Measurements from ENCODE around the gene RANBP1.

The RANBP1 gene

DNA sequence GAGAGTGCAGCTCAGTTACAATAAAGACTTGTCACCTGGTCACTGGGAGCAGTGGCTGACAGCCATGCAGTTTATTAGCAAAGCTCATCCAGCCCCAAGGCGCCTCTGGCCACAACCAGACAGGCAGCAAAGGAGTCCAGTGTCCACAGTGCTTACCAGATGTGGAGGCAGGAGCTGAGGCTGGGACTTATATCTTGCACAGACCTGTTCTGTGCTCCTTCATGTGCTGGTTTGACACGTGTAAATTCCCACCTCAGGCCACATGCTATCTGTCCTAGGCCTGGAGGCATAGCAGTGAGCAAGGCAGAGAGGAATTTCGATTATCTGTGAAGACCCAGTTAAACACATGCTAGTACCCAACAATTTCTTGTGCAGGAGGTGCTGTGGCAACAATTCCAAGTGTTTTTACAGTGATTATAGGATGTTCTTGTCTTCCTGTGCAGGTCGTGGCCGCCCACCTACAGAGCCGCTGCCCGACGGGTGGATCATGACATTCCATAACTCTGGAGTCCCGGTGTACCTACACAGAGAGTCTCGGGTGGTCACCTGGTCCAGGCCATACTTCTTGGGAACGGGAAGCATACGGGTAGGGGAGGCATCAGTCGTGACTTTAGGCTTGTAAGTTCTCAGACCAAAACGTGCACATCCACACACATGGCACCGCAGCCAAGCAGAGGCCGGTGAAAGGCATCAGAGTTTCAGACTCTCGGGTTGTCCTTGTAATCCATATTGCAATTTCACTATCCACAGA, 26.5 kb upstream of the RANBP1 start:
- no peak for DNase-seq

DNA sequence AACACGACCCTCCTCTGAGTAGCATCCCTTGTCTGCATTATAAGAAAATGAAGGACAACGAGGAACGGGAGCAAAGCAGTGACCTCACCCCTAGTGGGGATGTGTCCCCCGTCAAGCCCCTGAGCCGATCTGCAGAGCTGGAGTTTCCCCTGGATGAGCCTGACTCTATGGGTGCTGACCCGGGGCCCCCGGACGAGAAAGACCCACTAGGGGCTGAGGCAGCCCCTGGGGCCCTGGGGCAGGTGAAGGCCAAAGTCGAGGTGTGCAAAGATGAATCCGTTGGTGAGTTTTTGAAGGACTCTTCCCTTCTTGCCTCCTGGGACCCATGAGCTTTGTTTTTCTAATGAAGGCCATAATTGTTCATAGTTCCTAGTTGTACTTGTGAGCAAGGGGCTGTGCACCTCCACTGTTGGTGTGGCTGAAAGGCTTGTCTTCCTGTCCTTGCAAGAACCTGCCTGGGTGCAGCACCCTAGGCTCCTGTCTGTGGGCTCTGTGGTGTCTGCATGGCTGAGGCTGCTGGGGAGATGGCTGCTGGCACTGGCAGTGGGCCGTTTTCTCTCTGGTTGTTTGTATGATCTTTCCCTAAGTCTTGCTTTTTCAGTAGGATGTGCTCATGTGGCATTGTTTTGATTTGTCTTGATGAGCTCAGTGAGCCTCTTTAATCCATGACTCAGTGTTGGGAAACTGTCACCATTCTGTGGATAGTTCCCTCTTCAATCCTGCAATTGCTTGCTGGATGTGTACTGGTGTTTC, 25.8 kb upstream of the RANBP1 start:
- no peak for DNase-seq

DNA sequence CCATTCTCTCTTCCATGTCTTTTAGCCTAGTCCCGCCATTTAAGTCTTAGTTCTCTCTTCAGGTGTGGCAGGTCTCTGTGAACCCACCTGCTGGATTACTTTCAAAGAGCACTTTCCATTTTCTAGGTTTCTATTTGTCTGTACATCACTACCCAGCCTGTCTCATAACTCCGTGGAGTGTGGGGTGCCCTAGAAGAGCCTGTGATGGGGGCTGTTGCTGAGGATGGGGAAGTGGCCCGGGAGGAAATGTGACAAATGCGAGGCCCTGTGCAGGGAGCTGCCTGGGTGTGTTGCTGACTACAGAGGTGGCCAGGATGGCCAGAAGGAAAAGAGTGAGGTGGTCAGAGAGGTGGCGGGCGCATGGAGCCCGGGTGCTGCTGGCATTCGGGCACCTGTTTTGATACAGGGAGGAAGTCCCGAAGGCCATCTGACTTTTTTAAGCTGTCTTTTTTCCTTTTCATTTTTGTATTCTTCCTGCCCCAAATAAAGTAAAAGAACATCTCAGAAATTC, 25.1 kb upstream of the RANBP1 start:
- DNase-seq: no peak

DNA sequence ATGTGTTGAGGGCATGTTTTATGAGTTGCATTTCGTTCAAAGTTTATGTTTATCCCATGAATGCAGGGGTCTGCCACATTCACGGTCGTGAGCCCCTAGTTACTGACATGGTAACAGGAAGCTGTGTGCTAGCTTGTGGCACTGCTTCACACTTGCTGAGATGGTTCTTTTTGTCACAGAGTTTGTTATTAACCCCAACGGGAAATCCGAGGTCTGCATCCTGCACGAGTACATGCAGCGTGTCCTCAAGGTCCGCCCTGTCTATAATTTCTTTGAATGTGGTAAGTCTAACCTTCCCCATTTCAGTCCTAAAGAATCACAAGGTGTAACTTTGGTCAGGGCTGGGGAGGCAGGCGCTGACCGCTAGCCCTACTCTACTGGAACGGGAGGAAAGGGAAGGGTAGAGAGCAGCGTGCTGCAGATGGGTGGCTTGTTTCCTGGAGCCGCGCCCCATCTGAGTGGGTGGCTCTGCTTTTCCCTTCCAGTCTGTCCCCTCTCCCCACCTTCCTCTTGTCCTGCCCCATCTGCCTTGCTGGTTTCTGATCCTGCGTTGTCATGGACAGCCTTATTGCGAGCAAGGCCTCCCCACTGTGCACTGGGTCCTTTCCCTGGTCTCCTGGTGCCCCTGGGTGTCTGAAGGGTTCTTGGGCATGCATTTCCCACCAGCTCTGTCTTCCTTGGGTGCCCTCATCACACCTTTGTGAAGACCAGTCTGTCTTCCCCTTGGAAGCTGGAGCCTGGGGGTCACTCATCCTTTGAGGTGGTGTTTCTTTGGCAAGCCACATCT, 24.0 kb upstream of the RANBP1 start:
- no peak for DNase-seq

DNA sequence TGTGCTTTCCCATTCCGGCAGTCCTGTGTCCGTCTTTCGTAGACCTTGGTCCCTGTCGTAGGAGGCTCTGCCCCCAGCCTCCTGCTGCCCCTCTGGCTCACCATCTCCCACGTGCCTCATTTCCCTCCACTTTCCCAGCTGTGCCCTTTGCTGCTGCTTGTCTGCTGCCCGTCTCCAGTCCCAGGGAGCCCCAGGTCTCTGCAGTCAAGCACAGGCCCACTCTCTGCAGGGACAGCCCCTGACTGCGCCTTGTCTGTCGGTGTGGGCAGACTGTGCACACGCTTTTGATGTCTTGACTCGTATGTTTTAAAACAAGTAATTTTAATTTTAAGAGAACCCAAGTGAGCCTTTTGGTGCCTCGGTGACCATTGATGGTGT, 23.4 kb upstream of the RANBP1 start:
- no peak for DNase-seq

DNA sequence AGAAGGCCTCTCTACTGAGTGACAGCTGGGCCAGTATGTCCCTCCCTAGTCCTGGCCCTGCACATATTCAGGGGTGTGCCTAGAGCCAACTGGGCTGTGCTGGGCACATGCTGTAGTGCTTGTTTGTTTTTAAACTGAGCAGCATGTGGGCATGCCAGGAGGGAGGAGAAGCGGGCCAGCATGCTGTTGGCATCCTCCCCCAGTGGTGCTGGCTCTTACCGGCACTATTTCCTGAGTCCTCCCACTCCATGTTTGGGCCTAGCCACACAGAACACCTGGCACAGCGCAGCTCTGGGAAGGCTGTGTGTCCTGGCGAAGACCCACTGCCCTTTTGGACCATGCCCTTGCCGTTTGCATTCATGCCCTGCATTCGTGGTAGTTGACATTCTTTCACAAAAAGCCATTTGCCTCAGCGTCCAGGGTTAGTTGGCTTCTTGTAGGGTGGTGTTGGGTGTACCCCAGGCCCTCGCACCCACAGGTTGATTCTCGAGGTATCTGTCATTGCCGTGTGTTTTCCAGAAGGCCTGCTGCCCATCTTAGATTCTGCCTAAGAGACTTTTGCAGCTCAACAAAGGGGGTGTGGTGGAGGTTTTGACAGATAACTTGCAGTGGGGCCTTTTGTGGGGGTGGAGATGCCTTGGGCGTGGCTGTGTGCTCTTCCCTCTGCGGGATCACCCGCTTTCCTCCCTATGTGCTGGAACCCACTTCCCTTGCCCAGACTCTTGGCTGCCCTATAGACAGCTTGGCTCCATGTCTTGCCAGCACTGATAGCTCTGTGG, 22.3 kb upstream of the RANBP1 start:
- DNase-seq: no peak

DNA sequence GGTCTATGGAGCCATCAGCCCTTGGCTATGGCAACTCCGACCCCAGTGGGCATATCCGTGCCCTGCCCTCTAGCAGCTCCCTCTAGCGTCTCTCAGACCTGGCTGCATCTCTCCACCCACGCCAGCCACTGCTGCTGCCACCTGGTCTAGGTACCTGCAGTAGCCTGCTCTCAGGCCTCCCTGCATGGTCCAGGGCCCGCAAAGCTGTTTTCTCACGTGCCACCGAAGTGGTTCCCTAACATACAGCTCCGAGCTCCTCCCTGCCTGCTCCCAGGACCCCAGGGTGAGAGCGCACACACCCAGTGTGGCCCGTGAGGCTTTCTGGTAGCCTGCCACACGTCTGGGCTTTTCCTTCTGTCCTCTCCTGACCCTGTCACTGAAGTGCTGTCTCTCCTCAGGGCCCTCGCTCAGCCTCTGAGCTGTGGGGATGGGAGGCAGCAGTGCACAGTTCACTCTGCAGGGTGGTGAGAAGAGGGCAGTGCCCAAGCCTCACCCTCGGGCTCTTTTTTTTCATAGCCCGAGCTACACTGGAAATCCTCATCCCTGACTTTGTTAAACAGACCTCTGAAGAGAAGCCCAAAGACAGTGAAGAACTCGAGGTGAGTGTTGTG, 21.6 kb upstream of the RANBP1 start:
- DNase-seq: no peak

DNA sequence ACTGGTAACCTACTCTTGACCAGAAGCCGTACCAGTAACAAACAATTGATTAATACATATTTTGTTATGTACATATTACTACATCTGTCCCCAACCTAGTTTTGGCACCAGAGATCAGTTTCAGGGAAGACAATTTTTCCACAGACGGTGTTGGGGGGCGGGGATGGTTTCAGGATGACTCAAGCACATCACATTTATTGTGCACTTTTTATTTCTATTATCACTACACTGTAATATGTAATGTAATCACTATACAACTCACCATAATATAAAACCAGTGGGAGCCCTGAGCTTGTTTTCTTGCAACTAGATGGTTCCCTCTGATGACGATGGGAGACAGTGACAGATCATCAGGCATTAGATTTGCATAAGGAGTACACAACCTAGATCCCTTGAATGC, 20.4 kb upstream of the RANBP1 start:
- no peak for DNase-seq

DNA sequence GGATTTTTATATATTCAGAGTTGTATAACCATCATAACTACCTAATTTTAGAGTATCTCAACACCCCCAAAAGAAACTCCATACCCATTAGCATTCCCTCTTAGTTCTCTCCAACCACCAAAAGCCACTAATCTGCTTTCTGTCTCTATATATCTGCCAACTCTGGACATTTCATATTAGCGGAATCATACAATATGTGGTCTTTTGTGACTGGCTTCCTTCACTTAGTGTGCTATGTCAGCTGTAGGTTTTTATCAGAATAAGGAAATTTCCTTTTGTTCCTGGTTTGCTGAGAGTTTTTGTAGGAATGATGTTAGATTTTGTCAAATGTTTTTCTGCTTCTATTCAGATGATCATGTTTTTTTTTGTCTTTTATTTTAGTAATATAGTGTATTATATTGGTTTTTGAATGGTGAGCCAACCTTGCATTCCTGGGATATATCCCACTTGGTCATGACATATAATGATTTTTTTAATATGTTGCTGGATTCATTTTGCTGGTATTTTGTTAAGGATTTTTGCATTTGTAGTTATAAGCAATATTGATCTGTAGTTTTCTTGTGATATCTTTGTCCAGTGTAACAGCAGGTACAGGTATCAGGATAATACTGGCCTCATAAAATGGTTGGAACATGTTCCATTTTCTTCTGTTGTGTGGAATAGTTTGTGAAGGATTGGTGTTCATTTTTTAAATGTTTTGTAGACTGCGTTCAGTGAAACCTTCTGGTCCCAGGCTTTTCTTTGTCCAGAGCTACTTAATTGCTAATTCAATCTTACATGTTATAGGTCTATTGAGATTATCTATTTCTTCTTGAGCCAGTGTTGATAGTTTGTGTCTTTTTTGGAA, 19.1 kb upstream of the RANBP1 start:
- DNase-seq: no peak

DNA sequence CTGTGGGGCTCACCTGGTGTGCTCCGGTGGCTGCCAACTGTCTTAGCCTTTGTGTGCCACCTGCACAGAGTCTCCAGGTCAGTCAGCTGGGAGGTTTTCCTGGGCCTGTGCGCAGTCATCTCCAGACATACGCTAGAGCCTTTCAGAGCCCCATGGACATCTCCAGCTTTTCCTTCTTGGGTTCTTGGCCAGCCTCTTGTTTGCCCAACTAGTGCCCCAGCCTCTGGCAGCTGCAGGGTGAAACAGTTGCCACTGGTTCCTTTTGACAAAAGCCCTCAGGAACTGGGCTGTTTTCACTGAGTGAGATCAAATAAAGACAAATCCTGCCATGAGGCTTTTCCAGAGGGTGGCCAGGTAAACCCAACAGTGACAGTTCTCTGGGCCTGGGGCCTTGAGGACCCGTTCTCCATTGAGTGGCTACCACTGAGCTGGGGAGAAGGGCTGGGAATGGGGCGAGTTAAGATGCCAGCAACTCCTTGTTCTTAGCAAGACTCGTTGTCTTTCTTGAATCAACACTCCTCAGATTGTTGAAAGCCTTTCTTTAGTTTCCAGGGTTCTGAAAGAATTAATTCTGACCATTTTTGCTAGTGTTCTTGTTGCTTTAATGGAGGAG, 16.7 kb upstream of the RANBP1 start:
- DNase-seq: no peak

DNA sequence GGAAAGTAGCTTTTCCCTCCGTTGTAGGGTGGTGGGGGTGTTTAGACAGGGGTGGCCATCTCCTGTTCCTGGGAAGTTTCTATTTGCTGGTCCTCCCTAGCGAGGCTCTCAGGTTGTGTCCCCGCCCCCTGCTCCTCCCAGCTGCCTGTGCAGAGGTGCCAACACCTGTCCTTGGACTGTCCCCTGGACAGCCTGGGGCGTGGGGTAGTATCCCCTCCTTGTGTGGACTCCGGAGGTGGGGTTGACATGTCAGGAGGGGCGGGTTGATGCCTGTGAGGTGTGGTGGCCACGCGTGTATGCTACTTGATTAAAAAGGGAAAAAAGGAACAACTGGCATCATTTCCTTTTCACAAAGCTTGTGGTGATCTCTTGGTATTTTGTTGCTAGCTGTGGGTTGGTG, 14.3 kb upstream of the RANBP1 start:
- no peak for DNase-seq

DNA sequence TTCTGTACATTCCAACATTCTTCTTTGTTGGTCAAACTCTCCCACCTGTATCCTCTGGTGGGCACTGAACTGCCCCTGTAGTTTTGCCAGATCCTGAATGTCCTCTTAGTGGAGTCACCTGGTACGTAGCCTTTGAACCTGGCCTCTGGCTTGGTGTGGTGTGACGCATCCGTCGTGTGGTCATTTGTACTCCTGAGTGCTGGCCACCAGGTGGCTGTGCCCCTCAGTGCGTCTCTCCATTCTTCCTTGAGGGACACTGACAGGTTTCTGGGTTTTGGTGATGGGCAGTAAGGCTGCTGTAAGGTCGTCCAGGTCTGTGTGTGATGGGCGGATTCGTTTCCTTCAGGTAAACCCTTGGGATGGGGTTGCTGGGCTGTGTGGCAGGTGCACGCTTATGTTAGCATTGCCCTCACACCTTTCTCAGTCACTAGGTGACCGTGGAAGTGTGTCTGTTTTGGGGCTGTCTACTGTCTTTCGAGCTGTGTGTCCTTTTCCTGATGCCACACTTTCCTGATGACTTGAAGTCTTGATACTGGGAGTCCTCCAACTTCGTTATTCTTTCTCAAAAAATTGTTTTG, 13.6 kb upstream of the RANBP1 start:
- no peak for DNase-seq

DNA sequence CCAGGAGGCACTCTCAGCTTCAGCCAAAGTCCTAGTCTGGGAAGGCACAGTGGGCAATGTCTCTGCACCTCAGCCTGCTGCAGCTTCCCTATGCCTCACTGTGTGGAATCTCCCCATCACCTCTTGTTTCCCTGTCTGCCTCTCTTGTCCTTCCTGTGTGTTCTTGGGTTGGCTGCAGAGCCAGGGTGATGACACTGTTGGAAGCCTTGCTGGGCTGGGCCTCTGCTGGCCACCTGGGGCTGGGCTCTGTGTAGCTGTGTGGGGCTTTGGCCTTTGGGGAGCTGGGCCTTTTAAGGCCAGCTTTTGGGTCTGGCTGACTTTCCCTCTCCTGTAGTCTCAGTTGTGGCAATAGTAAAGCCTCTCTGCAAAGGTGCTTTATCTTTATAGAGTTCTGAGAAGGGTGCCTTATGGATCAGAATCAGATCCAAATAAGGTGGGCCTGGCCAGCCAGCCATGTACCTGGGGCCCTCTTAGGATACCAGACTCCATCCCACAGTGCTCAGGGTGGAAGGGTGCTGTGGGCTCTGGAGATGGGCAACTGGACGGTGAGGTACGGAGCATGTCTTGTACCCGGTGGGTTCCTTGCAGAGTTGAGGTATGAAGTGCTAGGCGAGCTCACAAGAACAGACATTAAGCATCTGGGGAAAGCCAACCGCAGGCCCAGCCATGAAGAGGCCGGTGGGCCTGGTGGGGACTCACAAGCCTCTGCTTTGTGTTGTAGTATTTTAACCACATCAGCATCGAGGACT, 10.3 kb upstream of the RANBP1 start:
- DNase-seq: no peak

DNA sequence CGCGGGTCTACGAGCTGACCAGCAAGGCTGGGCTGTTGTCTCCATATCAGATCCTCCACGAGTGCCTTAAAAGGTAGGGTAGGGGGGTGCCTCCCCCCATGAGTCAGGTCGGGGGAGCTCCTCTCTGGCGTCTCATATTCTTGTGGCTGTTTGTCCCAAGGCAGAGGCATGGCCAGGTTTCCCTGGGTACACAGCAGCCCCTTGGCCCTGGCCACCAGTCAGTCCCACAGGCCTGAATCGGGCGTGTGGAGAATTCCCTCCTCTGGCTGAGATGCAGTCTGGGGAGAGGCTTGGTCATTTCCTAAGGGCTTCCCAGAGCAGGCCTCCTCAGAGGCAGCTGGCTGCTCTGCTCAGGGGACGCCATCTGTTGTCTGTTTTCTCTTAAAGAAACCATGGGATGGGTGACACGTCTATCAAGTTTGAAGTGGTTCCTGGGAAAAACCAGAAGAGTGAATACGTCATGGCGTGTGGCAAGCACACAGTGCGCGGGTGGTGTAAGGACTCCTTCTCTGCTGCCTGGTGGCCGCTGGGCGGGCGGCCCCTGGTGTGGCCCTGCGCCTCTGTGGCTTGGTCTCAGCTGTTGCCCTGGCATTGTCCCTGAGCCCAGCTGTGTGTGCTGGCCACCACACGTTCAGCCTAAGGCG, 9.6 kb upstream of the RANBP1 start:
- DNase-seq: no peak

DNA sequence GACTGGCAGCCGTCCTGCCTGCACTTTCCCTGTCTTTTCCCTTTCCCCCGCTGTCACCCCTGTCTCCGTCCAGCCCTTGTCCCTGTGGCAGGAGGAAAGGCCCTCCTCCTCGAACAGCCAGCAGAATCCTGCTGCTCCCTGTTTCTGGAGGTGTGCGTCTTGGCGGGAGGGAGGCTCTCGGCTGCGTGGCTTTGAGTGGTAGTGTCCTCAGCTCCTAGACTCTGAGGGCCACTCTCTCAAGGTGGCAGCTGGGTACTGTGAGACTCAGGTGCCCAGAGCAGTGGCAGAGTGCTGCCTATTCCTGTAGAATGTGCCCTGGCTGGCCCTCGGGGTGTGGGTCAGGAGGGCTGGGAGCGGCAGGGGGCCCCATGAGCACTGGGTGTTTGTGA, 9.1 kb upstream of the RANBP1 start:
- DNase-seq: no peak

DNA sequence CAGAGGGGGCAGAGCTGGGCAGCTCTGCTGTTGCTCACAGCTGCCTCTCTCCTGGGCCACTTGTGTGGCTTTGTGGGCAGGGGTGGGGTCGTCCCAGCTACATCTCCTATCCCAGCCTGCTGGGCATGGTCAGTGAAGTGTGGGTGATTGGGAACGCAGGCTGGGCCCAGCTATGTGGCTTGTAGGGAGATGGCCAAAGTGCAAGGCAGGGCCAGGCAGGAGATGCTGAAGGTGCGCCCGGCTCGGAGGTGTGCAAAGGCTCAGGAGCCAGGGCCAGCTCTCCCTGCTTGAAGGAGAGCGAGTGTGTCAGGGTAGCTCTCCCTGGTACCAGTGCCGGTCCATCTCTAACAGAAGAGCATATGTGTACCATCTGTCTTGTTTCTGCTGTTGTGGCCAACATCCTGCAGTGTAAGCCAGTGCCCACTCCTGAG, 8.4 kb upstream of the RANBP1 start:
- DNase-seq: no peak

DNA sequence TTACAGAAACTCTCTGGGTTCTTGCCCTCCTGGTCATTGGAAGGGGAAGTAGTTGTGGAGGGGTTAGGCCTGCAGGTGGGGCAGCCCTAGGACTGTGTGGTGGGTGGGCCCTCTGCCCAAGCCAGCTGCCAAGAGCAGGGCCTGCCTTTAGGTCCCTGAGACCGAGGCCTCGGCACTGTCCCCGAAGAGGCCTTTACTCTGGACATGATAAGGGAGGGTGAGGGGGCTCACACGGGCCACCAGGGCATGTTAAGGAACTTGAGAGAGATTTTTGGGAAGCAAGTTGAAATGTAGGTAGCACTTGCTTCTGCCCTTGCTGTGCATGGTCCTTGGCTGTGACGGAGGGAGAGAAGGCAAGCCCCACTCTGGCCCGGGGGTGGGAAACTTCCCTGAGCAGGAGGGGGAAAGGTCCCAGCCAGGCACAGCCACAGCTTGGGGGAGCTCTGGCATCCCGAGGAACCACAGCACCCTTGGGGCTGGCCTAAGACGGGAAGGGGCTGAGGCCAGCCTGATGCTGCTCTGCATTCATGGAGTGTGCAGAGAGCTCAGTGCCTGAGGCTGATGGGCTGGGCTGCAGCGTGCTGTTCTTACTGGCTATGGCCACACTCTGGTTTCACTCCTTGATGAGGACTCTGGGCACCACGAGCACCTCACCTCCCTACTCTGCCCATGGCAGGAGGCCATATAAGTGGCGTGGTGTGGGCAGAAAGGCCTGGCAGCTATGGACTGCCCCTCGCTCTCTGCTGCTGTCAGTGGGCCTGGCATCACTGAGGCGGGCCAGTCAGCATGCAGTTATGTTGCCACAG, 7.8 kb upstream of the RANBP1 start:
- no peak for DNase-seq

DNA sequence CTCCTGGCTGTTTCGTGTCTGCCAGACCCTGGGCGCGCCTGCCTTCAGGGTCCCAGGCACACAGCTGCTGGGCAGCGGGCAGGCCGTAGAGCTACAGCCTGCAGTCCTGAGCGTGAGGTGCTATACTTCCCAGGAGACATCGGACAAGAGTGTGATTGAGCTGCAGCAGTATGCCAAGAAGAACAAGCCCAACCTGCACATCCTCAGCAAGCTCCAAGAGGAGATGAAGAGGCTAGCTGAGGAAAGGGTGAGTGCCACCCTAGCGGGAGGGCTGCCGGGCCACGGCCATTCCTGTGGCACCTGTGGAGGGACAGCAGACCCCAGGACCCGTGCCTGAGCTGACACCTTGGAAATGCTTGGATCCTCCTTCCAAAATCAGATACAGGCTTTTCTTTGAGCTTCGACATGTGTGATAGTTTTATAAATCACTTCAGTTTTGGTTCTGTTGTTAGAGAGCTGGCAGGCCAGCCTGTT, 7.1 kb upstream of the RANBP1 start:
- DNase-seq: no peak
